Measurements from ENCODE around the gene DCPS.
"Not testable (repeated sequence)": the region's sequence is repeated elsewhere in the genome, so short reads cannot be mapped to it uniquely, and the experiment has no call there.

DCPS gene

DNA sequence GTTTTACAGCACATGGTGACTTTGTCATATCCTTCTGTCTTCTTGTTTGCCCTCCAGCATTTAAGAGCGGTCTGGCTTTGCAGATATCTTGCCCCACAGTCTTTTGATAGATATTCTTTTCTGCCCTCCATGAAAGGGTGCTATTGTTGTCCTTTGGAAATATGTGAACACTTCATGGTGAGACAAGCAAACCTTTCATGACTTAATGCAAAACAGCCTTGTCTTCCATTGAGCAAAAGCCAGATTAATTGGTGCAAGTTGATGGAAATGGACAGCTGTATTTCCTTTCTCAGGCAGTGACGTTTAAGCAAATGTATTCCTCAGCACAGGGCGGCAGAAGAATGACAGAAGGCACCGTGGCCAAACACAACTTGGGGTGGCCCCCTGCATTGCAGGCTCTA is 4.4 kb downstream of the DCPS start:
- no peak for TF ChIP-seq POLR2A (IDR thresholded peaks at IDR 0.05; ENCODE audit: low read depth, low read length)
- no peak for FAIRE-seq
- no peak for DNase-seq (ENCODE audit: insufficient read length, low spot score)

DNA sequence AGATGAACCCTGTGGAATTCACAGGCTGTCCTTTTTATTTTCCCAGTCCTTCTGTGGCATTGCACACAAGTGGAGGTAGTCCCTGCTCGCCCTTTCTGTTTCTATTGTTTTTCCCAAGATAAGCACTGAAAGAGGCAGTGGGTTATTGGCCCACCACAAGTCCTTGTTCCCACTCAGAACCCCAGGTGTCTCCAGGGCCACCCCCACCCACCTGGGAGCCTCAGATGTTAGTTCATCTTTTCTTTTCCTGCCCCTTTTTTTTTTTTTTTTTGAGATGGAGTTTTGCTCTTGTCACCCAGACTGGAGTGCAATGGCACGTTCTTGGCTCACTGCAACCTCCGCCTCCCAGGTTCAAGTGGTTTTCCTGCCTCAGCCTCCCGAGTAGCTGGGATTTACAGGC is 4.9 kb downstream of the DCPS start:
- DNase-seq (ENCODE audit: insufficient read length, low spot score); FAIRE-seq: not testable (repeated sequence)

DNA sequence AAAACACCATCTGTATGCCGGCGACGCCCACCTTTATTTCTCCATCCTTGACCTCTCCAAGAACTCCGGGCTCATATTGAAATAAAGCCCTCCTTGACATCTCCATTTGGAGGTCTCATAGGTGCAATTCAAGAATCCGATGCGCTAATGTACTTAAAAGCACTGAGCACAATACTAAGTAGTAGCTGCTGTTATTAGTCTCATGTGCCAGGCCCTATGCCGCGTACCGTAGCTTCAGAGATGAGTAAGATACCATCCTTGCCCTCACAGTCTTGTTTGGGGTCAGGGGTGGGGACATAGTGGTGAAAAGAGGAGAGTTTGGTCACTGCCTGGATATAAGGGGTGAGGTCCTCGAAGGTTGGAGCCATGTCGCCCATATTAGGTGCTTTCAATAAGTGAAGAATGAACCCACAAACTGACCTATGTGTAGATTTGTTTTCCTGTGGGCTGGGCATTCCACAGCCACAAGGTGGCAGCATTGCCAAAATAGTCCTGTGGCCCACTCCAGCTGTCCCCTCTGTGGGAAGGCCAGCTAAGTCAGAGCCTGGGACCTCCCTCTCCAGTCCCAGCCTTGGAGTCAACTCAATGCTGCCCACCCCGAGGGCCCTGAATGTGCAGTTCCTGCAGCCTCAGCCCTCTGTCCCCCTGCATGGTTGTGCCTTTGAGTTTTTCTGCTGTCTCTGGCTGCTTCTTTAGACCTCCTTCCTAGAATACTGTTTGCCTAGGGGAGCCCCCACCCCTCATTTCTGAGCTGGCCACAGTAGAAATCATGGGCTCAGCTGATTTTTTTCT is 6.5 kb downstream of the DCPS start:
- DNase-seq (ENCODE audit: insufficient read length, low spot score): no peak

DNA sequence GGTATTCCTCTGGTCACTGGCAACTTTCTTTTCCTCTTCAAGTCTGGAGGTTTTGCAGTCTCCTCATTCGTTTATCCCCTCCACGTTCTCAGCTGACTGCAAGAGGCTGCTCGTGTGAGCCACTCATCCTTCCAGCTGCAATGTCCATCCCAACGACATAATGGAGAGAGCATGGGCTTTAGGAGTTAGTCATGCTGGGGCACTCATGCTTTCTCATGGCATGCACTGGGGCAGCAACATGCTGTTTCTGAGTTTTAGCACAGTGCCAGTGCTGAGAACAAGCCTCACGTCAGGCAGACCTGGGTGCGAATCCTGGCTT is 7.1 kb downstream of the DCPS start:
- DNase-seq (ENCODE audit: insufficient read length, low spot score): no peak
- TF ChIP-seq POLR2AphosphoS5 (IDR thresholded peaks at IDR 0.05; ENCODE audit: low read depth, low read length) (no peak), TAF1 (IDR thresholded peaks at IDR 0.05; ENCODE audit: low read depth, low read length) (no peak), POU2F2 (IDR thresholded peaks at IDR 0.05; ENCODE audit: low read depth, low read length) (no peak), SPI1 (IDR thresholded peaks at IDR 0.05; ENCODE audit: low read depth, low read length) (no peak), PAX5 (IDR thresholded peaks at IDR 0.05; ENCODE audit: insufficient read depth, low read length, severe bottlenecking) (no peak), POLR2A (IDR thresholded peaks at IDR 0.05; ENCODE audit: low read depth, low read length) (no peak)
- FAIRE-seq: no peak

More for the DNA sequence above, 6.5 kb downstream of the DCPS start:
- TF ChIP-seq TAF1 (IDR thresholded peaks at IDR 0.05; ENCODE audit: low read depth, low read length): no peak
- no peak for TF ChIP-seq POU2F2 (IDR thresholded peaks at IDR 0.05; ENCODE audit: low read depth, low read length)
- TF ChIP-seq POLR2A (IDR thresholded peaks at IDR 0.05; ENCODE audit: low read depth, low read length): no peak
- no peak for TF ChIP-seq PAX5 (IDR thresholded peaks at IDR 0.05; ENCODE audit: insufficient read depth, low read length, severe bottlenecking)
- TF ChIP-seq POLR2AphosphoS5 (IDR thresholded peaks at IDR 0.05; ENCODE audit: low read depth, low read length): no peak
- TF ChIP-seq SPI1 (IDR thresholded peaks at IDR 0.05; ENCODE audit: low read depth, low read length): no peak
- peak; percentile 87 for FAIRE-seq

DNA sequence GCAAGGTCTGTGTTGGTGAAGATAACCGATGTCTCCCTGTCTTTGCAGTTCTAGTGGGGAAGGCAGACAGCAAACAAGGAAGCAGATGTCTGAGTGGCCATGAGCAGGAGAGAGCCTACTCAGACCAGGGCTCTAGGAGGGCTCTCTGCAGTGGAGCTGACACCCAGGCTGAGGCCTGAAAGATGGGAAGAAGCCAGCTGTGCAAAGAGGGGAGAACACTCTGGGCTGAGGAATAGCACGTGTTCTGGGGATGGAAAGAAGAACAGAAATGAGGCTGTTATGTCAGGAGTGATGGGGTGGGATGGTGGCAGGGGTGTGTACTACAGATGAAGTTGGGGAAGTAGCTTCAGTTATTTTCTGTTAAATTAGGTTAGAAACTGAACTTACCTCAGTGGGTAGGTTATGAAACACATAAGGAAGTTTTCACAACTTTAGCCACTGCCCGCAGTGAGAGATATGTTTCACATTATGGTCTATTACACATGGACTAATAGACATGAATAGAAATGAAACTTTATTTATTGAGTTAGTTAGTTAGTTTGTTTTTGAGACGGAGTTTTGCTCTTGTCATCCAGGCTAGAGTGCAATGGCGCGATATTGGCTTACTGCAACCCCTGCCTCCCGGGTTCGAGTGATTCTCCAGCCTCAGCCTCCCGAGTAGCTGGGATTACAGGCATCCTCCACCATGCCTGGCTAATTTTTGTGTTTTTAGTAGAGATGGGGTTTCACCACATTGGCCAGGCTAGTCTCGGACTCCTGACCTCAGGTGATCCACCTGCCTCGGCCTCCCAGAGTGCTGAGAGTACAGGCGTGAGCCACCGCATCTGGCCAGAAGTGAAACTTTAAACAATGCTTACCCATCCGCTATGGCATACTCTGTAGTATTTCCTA is 7.8 kb downstream of the DCPS start:
- DNase-seq (ENCODE audit: insufficient read length, low spot score): no peak
- no peak for TF ChIP-seq POU2F2 (IDR thresholded peaks at IDR 0.05; ENCODE audit: low read depth, low read length)
- no peak for TF ChIP-seq PAX5 (IDR thresholded peaks at IDR 0.05; ENCODE audit: insufficient read depth, low read length, severe bottlenecking)
- no peak for TF ChIP-seq SPI1 (IDR thresholded peaks at IDR 0.05; ENCODE audit: low read depth, low read length)
- TF ChIP-seq POLR2A (IDR thresholded peaks at IDR 0.05; ENCODE audit: low read depth, low read length): no peak
- TF ChIP-seq POLR2AphosphoS5 (IDR thresholded peaks at IDR 0.05; ENCODE audit: low read depth, low read length): no peak
- TF ChIP-seq TAF1 (IDR thresholded peaks at IDR 0.05; ENCODE audit: low read depth, low read length): no peak
- FAIRE-seq: peak; percentile 89

DNA sequence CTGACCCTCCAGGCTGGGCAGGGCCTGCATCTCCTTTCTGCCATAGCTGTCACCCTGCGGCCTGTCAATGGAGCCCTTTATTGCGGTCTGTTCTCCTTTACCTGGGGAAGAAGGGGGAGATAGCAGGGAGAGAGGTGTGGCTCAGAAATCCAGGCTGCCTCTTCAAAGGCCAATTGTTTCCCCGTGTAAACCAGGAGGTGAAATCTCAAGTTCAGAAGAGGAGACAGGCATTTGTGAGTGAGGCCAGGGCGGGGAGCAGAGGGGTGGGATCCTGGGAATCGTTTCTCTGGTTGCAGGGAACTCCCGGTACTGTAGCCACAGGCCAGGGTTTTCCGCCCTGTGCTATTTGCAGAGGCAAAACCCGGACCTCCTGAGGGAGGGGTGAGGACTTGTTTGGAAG is 9.1 kb downstream of the DCPS start:
- no peak for TF ChIP-seq SPI1 (IDR thresholded peaks at IDR 0.05; ENCODE audit: low read depth, low read length)
- TF ChIP-seq PAX5 (IDR thresholded peaks at IDR 0.05; ENCODE audit: insufficient read depth, low read length, severe bottlenecking): no peak
- TF ChIP-seq TAF1 (IDR thresholded peaks at IDR 0.05; ENCODE audit: low read depth, low read length): no peak
- TF ChIP-seq POLR2AphosphoS5 (IDR thresholded peaks at IDR 0.05; ENCODE audit: low read depth, low read length): no peak
- FAIRE-seq: no peak
- no peak for DNase-seq (ENCODE audit: insufficient read length, low spot score)

DNA sequence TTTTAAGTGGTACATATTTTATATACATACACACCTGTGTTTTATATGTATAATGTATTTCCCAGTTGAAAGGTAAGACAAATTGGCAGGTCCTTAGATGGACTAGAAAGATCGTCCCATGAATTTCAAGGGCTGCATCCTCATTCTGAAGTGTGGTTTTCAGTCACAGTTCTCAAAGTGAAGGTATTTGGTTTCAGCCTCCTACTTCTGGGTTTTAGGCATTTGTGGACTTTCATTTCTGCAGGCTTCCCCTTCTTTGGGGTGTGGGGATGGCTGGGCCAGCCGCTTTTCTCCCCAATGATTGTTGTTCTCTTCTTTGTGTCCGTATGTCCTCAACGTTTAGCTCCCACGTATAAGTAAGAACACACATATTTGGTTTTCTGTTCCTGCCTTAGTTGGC is 10.0 kb downstream of the DCPS start:
- TF ChIP-seq TAF1 (IDR thresholded peaks at IDR 0.05; ENCODE audit: low read depth, low read length) (no peak), SPI1 (IDR thresholded peaks at IDR 0.05; ENCODE audit: low read depth, low read length) (peak; percentile 69)
- no peak for FAIRE-seq
- DNase-seq (ENCODE audit: insufficient read length, low spot score): no peak

DNA sequence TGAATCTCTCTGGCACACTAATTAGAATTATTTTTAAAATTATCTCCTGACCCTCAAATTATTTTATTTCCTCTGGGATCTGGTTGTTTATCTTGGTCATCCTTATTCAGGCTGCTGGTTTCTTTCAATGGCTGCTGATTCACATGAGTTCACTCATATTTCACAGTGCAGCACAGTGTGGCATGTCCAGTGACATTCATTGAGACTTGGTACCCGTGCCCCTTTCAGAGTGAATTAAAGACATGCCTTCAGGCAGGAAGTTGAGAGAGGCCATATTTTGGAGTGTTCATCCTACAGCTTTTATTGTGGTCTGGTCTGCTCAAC is 13.5 kb downstream of the DCPS start:
- TF ChIP-seq POLR2A (IDR thresholded peaks at IDR 0.05; ENCODE audit: low read depth, low read length): no peak
- no peak for TF ChIP-seq TAF1 (IDR thresholded peaks at IDR 0.05; ENCODE audit: low read depth, low read length)
- no peak for TF ChIP-seq POLR2AphosphoS5 (IDR thresholded peaks at IDR 0.05; ENCODE audit: low read depth, low read length)
- no peak for TF ChIP-seq SPI1 (IDR thresholded peaks at IDR 0.05; ENCODE audit: low read depth, low read length)
- DNase-seq (ENCODE audit: insufficient read length, low spot score): no peak
- FAIRE-seq: no peak

DNA sequence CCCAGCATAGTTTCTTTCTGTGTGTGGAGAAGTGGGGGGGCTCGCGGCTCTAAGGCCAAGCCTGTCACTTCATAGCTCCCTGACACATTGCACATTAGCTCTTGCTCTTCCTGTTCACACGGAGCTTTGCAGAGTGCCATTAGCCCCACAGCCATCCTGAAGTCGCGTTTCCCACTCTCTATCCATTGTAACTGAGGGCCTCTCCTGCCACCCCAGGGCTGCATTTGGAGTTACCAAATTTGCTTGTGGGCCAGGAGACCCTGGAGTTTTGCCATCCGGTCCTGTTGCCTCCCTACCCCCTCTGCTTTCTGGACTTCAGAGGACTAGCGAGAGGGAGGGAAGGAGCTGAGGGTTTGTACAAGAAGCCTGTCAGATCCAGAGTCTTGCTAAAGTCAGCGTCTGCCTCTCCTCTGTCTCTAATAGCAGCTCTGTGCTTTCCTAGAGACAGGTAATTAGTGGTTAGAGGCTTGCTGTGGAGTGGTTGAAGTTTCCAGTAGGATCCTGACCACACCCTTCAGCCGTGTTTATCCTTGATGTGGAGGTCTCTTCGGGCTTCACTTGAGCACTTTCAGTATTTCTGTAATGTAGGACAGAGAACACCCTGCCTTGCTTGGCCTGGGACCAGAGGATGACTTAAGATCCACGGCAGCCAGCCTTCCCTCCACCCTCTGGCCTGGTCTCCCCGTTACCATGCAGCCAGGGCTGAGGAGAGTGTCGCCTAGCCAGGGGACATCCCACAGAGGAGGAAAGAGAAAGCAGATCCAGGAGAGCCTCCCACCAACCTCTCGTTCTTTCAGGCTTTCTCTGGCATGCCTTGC is 14.1 kb downstream of the DCPS start:
- FAIRE-seq (no peak), DNase-seq (ENCODE audit: insufficient read length, low spot score) (no peak)
- TF ChIP-seq SPI1 (IDR thresholded peaks at IDR 0.05; ENCODE audit: low read depth, low read length): 0 out of 2 replicates have a peak, but pooled peaks have one; percentile 12
- TF ChIP-seq PAX5 (IDR thresholded peaks at IDR 0.05; ENCODE audit: insufficient read depth, low read length, severe bottlenecking): no peak

Data from GM12891 (cell line).